GM19395 (cell line): ENCODE measurements around the gene NDFIP2.
"Not testable (repeated sequence)": the region's sequence is repeated elsewhere in the genome, so short reads cannot be mapped to it uniquely, and the experiment has no call there.

ENCODE experiments used
- ATAC-seq: cut with Tn5 transposase; IDR thresholded peaks from one replicate; pipeline ENCODE4 v1.9.1; 2021; ENCODE audit warnings: mild to moderate bottlenecking, moderate library complexity; ENCODE audit not compliant: unreplicated experiment

NDFIP2 gene

GRCh38 chr13:79589603-79590393 is 108.8 kb downstream of the NDFIP2 start:
- no peak for ATAC-seq

- no peak for ATAC-seq
Observed at GRCh38 chr13:79590394-79590676, 109.4 kb downstream of the NDFIP2 start.

DNA sequence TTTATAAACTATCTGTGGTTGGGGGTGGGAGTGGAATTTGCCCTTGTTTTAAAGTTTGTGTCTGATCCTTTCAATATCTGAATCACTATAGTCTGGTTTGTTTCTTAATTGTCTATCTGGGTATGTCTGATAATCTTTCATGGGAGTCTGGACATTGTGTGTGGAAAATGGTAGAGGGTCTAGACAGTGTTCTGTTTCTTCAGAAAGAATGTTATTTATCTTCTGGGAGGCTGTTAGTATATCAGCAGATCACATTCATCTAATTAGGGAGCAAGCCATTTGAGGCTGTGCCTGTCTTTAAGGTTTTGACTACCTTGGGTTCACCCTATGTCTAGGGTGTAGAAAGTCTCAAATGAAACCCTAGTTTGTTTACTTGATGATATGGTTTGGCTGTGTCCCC is 110.5 kb downstream of the NDFIP2 start:
- no peak for ATAC-seq

- no peak for ATAC-seq
Observed at GRCh38 chr13:79593121-79593520, 112.2 kb downstream of the NDFIP2 start.

- no peak for ATAC-seq
Observed at GRCh38 chr13:79593641-79594275, 112.8 kb downstream of the NDFIP2 start.

- ATAC-seq, result not testable (repeated sequence)
Observed at GRCh38 chr13:79600146-79600545, 119.2 kb downstream of the NDFIP2 start.

GRCh38 chr13:79602936-79603335 is 122.0 kb downstream of the NDFIP2 start:
- no peak for ATAC-seq

GRCh38 chr13:79604752-79605151 is 123.8 kb downstream of the NDFIP2 start:
- ATAC-seq, result no peak
